Glutamatergic neuron (in vitro differentiated cells): ENCODE data around the gene GARNL3. TPM values are rescaled to one million over a fixed set of nuclear protein-coding genes. Genes with fewer than 3 reads are reported as not detected.

Experiments used
- DNase-seq: peaks from one replicate; pipeline ENCODE4 v3.0.0; 2022
- H3K27ac Mint-ChIP-seq: one replicate; pipeline ENCODE4 v1.8.0; 2020; ENCODE audit warnings: mild to moderate bottlenecking, mixed read lengths, inconsistent platforms; ENCODE audit not compliant: unreplicated experiment
- H3K27me3 Mint-ChIP-seq: one replicate; pipeline ENCODE4 v1.8.0; 2020; ENCODE audit warnings: mild to moderate bottlenecking, moderate library complexity, mixed read lengths, inconsistent platforms; ENCODE audit not compliant: unreplicated experiment
- H3K36me3 Mint-ChIP-seq: one replicate; pipeline ENCODE4 v1.8.0; 2020; ENCODE audit warnings: mild to moderate bottlenecking, mixed read lengths, inconsistent platforms; ENCODE audit not compliant: unreplicated experiment
- H3K4me1 Mint-ChIP-seq: one replicate; pipeline ENCODE4 v1.8.0; 2020; ENCODE audit warnings: mild to moderate bottlenecking, low read depth, mixed read lengths, inconsistent platforms; ENCODE audit not compliant: unreplicated experiment
- H3K4me3 Mint-ChIP-seq: one replicate; pipeline ENCODE4 v1.8.0; 2020; ENCODE audit warnings: mild to moderate bottlenecking, mixed read lengths, inconsistent platforms; ENCODE audit not compliant: unreplicated experiment
- H3K9me3 Mint-ChIP-seq: one replicate; pipeline ENCODE4 v1.8.0; 2020; ENCODE audit warnings: mild to moderate bottlenecking, moderate library complexity, mixed read lengths, inconsistent platforms; ENCODE audit not compliant: unreplicated experiment
- total RNA-seq: library from RNA; stranded (reverse); fragmentation: NEBNext Ultra II Directional; extraction: Animal tissue kit (Norgen Biotek cat#: 25700); gene quantifications from one replicate; pipeline ENCODE4 v1.2.1, GENCODE V29; 2021; ENCODE audit not compliant: unreplicated experiment
- TF ChIP-seq, protein P1 (sequence below): fragments of 200-600 bp; sonication (generic); IDR thresholded peaks from one replicate; pipeline ENCODE4 v1.5.0; 2021; ENCODE audit not compliant: partially characterized antibody, unreplicated experiment

Gene GARNL3
- total RNA-seq, 1 donor from 2014 or later = 14.7 TPM

DNA sequence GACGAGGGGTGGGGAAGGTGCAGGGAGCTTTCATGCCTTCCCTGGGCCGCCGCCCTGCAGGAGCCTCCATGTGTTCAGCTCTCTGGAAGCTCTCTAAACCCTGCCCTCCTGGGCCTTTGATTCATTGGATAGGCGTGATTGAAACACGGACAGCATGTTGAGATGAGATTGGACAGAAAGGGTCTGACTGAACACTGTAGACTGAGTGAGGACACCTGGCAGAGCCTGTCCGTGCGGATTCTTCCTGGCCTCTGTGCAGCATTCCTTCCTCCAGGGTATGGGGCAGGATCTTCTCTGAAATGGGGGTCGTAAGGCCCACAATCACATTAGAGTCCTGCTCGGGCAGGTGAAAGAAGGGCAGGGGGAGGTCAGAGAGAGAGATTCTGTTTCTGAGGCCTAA is 173.8 kb downstream of the GARNL3 start:
- peaks cover 4% of the 10 kb centered on the region for H3K27me3 Mint-ChIP-seq
- TF ChIP-seq, protein P1, sequence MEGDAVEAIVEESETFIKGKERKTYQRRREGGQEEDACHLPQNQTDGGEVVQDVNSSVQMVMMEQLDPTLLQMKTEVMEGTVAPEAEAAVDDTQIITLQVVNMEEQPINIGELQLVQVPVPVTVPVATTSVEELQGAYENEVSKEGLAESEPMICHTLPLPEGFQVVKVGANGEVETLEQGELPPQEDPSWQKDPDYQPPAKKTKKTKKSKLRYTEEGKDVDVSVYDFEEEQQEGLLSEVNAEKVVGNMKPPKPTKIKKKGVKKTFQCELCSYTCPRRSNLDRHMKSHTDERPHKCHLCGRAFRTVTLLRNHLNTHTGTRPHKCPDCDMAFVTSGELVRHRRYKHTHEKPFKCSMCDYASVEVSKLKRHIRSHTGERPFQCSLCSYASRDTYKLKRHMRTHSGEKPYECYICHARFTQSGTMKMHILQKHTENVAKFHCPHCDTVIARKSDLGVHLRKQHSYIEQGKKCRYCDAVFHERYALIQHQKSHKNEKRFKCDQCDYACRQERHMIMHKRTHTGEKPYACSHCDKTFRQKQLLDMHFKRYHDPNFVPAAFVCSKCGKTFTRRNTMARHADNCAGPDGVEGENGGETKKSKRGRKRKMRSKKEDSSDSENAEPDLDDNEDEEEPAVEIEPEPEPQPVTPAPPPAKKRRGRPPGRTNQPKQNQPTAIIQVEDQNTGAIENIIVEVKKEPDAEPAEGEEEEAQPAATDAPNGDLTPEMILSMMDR = no peak
- no peak overlapping the region for H3K27ac Mint-ChIP-seq
- peaks cover 1% of the 10 kb centered on the region for H3K9me3 Mint-ChIP-seq
- no peak for DNase-seq
- H3K4me1 Mint-ChIP-seq = no peaks in the 10 kb centered on the region
- peaks cover 15% of the 10 kb centered on the region for H3K36me3 Mint-ChIP-seq
- no peak overlapping the region for H3K4me3 Mint-ChIP-seq

Other genes with a start within 250 kb of the GARNL3 start
- gene ANGPTL2, start 142.1 kb upstream of the GARNL3 start, total RNA-seq = 55.5 TPM
- gene SLC2A8, start 132.4 kb downstream of the GARNL3 start, total RNA-seq = 30.6 TPM
- 10.0 TPM for gene ZNF79, start 159.6 kb downstream of the GARNL3 start, total RNA-seq
- 475 TPM for gene RPL12, start 186.6 kb downstream of the GARNL3 start, total RNA-seq
- gene LRSAM1, start 186.7 kb downstream of the GARNL3 start, total RNA-seq = 38.0 TPM